ENCODE results near the gene MRPL20. TPM values are rescaled to one million over a fixed set of nuclear protein-coding genes. Genes with fewer than 3 reads are reported as not detected.
A peak's percentile ranks its signal among the peaks of the same experiment; 100 is the strongest.

Gene MRPL20
- total RNA-seq, 2 donors from 2014 or later, result 143 to 174 TPM

DNA sequence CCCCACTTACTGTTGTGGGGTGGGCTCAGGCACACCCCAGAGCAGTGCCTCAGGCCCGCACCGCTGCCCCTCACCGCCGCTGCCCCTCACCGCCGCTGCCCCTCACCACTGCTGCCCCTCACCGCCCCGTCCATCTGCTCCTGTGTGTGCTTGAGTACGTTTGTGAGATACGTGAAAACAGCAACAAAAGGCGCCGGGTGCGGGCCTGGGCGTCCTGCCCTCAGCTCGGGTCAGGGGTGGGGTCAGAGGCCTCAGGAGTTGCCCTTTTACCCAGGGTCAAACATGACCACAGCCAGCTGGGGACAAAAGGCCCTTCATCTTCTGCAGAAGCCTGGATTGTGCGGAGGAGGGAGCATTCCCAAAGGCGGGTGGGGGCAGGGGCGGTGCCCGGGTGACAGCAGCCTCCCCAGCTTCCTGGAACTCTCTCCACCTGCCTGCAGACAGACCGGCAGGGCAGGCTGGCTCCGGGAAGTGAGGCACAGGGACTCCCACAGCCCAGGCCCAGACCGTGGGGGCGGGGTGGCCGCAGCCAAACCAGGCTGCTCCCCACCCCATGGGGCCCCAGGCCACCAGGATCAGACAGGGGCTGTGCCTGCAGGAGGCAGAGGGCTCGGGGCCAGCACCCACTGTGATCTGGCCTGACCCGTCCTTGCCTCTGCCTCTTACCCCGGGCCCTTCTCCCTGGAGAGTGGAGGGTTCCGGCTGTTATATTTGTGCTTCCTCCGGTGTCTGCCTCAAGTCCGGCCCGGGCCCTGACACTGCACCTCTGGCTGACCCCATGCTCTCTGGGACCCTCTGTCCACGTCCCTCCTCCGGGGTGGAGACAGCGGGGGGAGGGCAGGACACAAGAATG lies 26.1 kb upstream of the MRPL20 start:
- peak; percentile 97 for DNase-seq (ENCODE audit: low spot score)
- WGBS, result 30% methylated on average over 33 of the region's 34 CpGs
- peaks cover 58% of the 10 kb centered on the region for H3K4me1 ChIP-seq (replicated peaks)
- no peaks in the 10 kb centered on the region for H3K36me3 ChIP-seq
- H3K9me3 ChIP-seq, result no peaks in the 10 kb centered on the region
- intact Hi-C loops (cut with DNase I), result no loop called here
- H3K27ac ChIP-seq, result peak overlapping the region; percentile 96
- H3K4me3 ChIP-seq, result peak overlapping the region in 1 of 2 donors; percentile 65
- TF ChIP-seq POLR2A (IDR thresholded peaks at IDR 0.05) (peak; percentile 73), POLR2AphosphoS5 (IDR thresholded peaks at IDR 0.05) (peak; percentile 96)
- TF ChIP-seq, protein P1, sequence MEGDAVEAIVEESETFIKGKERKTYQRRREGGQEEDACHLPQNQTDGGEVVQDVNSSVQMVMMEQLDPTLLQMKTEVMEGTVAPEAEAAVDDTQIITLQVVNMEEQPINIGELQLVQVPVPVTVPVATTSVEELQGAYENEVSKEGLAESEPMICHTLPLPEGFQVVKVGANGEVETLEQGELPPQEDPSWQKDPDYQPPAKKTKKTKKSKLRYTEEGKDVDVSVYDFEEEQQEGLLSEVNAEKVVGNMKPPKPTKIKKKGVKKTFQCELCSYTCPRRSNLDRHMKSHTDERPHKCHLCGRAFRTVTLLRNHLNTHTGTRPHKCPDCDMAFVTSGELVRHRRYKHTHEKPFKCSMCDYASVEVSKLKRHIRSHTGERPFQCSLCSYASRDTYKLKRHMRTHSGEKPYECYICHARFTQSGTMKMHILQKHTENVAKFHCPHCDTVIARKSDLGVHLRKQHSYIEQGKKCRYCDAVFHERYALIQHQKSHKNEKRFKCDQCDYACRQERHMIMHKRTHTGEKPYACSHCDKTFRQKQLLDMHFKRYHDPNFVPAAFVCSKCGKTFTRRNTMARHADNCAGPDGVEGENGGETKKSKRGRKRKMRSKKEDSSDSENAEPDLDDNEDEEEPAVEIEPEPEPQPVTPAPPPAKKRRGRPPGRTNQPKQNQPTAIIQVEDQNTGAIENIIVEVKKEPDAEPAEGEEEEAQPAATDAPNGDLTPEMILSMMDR (IDR thresholded peaks at IDR 0.05), result peak in 1 of 4 experiments; percentile 27
- no peaks in the 10 kb centered on the region for H3K27me3 ChIP-seq (replicated peaks; ENCODE audit: insufficient read depth)

DNA sequence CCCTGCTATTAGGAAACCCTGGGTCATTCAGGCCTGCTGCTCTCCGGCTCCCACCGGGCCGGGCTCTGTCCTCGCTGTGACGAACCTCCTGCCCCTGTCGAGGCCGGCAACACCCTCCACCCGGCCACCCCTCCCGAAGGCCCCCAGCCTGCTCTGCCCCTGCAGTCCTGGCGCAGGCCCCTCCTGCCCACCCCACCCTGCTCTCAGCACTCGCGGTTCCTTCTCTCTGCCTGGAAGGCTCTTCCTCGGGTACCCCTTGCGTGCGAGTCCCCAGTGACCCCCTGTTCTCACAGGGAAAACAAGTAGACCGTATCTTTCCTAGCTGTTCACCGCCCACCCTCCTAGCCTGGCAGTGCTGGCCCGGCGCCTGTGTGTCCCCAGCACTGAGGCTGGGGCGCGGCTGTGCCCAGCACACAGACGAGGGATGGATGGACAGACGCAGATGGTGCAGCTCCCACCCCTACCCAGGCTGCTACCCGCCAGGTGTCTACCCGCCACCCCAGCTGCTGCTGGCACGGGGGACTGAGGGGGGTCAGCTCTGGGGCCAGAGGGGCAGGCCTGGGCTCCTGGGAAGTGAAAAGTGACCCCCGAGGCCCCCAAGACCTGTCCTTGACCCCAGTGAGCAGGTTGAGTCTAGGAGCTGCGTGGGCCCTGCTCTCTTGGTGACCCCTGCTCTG lies 25.3 kb upstream of the MRPL20 start:
- H3K9me3 ChIP-seq, result no peaks in the 10 kb centered on the region
- intact Hi-C loops (cut with DNase I), result no loop called here
- 59% methylated on average over 26 of the region's 28 CpGs for WGBS
- no peaks in the 10 kb centered on the region for H3K36me3 ChIP-seq
- no peaks in the 10 kb centered on the region for H3K27me3 ChIP-seq (replicated peaks; ENCODE audit: insufficient read depth)
- H3K4me1 ChIP-seq (replicated peaks), result peaks cover 57% of the 10 kb centered on the region
- H3K4me3 ChIP-seq, result peak overlapping the region in 1 of 2 donors; percentile 65
- no peak for DNase-seq (ENCODE audit: low spot score)
- TF ChIP-seq POLR2AphosphoS5 (IDR thresholded peaks at IDR 0.05), result no peak
- TF ChIP-seq, protein P1 (IDR thresholded peaks at IDR 0.05), result no peak
- TF ChIP-seq POLR2A (IDR thresholded peaks at IDR 0.05), result no peak
- peak overlapping the region; percentile 96 for H3K27ac ChIP-seq

DNA sequence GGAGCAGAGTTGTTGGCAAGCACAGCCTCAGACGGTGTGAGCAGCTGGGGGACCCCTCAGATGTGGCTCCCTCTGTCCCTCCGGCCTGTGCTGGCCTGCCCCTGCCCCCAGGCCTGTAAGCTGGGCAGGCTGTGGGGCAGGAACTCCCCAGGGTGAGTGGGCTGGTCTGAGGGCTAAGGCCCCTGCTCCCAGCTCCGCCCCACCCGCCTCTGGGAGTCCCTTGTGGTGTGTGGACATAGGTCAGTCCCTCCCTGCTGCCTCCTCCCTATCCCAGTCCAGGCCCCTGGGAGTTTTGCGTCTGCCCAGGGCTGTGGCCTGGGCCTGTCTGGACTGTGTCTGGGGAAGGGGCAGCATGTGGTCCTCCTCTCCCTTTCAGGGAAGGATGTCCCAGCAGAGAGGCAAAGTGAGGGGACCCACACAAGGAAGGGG lies 24.8 kb upstream of the MRPL20 start:
- DNase-seq (ENCODE audit: low spot score), result no peak
- no peak overlapping the region for H3K4me3 ChIP-seq

DNA sequence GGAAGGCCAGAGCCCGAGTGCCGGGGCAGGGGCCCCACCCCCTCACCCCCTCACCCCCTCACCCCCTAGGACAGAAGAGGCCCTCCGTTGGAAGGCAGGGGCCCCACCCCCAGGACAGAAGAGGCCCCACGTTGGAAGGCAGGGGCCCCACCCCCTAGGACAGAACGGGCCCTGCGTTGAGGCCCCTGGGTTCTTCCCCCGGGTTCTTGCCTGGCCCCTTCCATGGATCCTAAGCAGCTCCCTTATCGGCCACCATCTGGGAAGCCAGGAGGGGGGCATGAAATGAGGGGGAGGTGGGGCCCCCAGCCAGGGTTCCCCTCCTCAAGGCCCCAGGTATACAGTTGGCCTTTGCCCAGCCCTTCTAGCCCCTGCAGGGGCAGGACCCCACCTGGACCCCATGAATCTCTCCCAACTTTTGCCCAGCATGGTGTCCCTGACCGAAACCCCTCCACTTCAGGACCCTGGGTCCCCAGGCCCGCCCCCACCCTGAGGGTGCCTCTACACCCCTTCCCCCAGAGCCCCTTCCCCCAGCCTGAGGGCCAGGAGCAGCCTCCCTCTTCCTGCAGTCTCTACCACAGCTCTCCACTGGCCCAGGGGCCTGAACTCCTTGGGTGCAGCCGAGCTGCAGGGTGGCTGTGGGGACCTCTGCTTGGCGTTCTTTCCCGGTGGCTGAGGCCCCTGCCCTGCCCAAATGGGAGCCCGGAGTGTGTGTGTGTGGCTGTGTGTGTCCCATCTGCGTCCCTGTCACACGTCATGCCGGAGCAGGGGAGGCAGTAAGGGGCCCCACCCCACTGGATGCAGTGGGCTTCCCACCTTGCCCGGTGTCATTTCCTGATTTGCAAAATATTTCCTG lies 24.1 kb upstream of the MRPL20 start:
- H3K4me1 ChIP-seq (replicated peaks), result peaks cover 50% of the 10 kb centered on the region
- TF ChIP-seq, protein P1 (IDR thresholded peaks at IDR 0.05), result no peak
- no peak for TF ChIP-seq POLR2A (IDR thresholded peaks at IDR 0.05)
- no peak for TF ChIP-seq POLR2AphosphoS5 (IDR thresholded peaks at IDR 0.05)
- WGBS, result 44% methylated on average over 16 of the region's 18 CpGs
- H3K27me3 ChIP-seq (replicated peaks; ENCODE audit: insufficient read depth), result no peaks in the 10 kb centered on the region
- H3K4me3 ChIP-seq, result no peak overlapping the region
- H3K27ac ChIP-seq, result peak overlapping the region; percentile 96
- H3K36me3 ChIP-seq, result no peaks in the 10 kb centered on the region
- intact Hi-C loops (cut with DNase I), result no loop called here
- no peaks in the 10 kb centered on the region for H3K9me3 ChIP-seq
- no peak for DNase-seq (ENCODE audit: low spot score)

More for the DNA sequence above, 24.8 kb upstream of the MRPL20 start:
- WGBS, result 41% methylated on average over 4 of the region's 5 CpGs
- Histone ChIP-seq H3K27me3 (replicated peaks; ENCODE audit: insufficient read depth) (no peaks in the 10 kb centered on the region), H3K4me1 (replicated peaks) (peaks cover 51% of the 10 kb centered on the region), H3K27ac (peak overlapping the region; percentile 96), H3K9me3 (no peaks in the 10 kb centered on the region), H3K36me3 (no peaks in the 10 kb centered on the region)
- TF ChIP-seq, protein P1 (IDR thresholded peaks at IDR 0.05), result no peak
- TF ChIP-seq POLR2AphosphoS5 (IDR thresholded peaks at IDR 0.05), result no peak
- intact Hi-C loops (cut with DNase I), result no loop called here
